Endothelial cell of umbilical vein (primary cell): ENCODE data around the gene TMEM19. TPM values are rescaled to one million over a fixed set of nuclear protein-coding genes. Genes with fewer than 3 reads are reported as not detected.

ENCODE experiments used
- BruUV-seq: library from RNA; stranded (reverse); fragments of 400-500 nt; replicated peaks from 2 replicates; lab custom pipeline; 2021; lab: Mats Ljungman, UMichigan
- CTCF ChIA-PET: fragments of 300-600, 350-600 bp; sonication (Branson Sonifier 250); formaldehyde crosslinking; loops from one replicate; lab custom pipeline; 2021; ENCODE audit warnings: antibody characterized with exemption, inconsistent platforms; lab: Charles Lee
- POLR2A ChIA-PET: fragments of 300-600, 350-600 bp; sonication (Branson Sonifier 250); formaldehyde crosslinking; loops from one replicate; lab custom pipeline; 2021; ENCODE audit warnings: antibody characterized with exemption, inconsistent platforms; lab: Charles Lee
- DNase-seq: peaks from one replicate; pipeline ENCODE4 v3.0.0-alpha.2; 2011; ENCODE audit warnings: low read depth, low spot score
- FAIRE-seq: peaks from 2 replicates; lab custom pipeline; 2011; peaks lifted over from hg19 to GRCh38; lab: Jason Lieb, UNC
- H2AFZ ChIP-seq: 2 replicates; pipeline ENCODE4 v1.6.0; 2012; ENCODE audit warnings: low read depth, low read length, control low read depth, inconsistent platforms
- H3K27ac ChIP-seq: 2 replicates; pipeline ENCODE4 v1.5.1; 2011; ENCODE audit warnings: low read depth, mild to moderate bottlenecking, control low read depth, low read length, moderate library complexity; ENCODE audit not compliant: insufficient read depth
- H3K27me3 ChIP-seq, 2 experiments: 2 replicates each; pipeline versions ENCODE4 v1.6.0 to v1.6.1; 2011; ENCODE audit warnings: low read length in 2 of 2, mixed read lengths in 1 of 2; ENCODE audit not compliant: control insufficient read depth in 2 of 2, insufficient read depth in 2 of 2
- H3K36me3 ChIP-seq, 2 experiments: 2 replicates in 1 of 2; 3 replicates in 1 of 2; pipeline ENCODE4 v1.5.1; 2011; ENCODE audit warnings: low read length in 2 of 2, mild to moderate bottlenecking in 1 of 2, moderate library complexity in 1 of 2; ENCODE audit not compliant: control insufficient read depth in 2 of 2, insufficient read depth in 2 of 2; ENCODE audit errors: extremely low read depth in 1 of 2
- H3K4me1 ChIP-seq: 3 replicates; pipeline ENCODE4 v1.5.1; 2011; ENCODE audit warnings: mild to moderate bottlenecking, low read length; ENCODE audit not compliant: control insufficient read depth, insufficient read depth; ENCODE audit errors: extremely low read depth
- H3K4me2 ChIP-seq: 2 replicates; pipeline ENCODE4 v1.6.1; 2011; ENCODE audit warnings: low read length, control low read depth, mixed read lengths; ENCODE audit not compliant: insufficient read depth
- H3K4me3 ChIP-seq, 3 experiments: fragments of 200-600 bp in 1 of 3; sonication (generic), shearing (Covaris generic) in 1 of 3; replicated peaks in 1 of 3; 2 replicates each; pipeline ENCODE4 v1.5.1; 2011 to 2016; ENCODE audit warnings: control low read depth in 3 of 3, low read length in 3 of 3, mild to moderate bottlenecking in 2 of 3, inconsistent platforms in 1 of 3, low read depth in 1 of 3, moderate library complexity in 1 of 3; ENCODE audit not compliant: insufficient read depth in 1 of 3
- H3K79me2 ChIP-seq: 2 replicates; pipeline ENCODE4 v1.6.0; 2012; ENCODE audit warnings: low read length, inconsistent platforms; ENCODE audit not compliant: control insufficient read depth, insufficient read depth
- H3K9ac ChIP-seq: replicated peaks from 2 replicates; pipeline ENCODE3; 2011; ENCODE audit warnings: low read length, control low read depth; ENCODE audit not compliant: insufficient read depth; ENCODE audit errors: extremely low read depth
- H3K9me1 ChIP-seq: replicated peaks from 3 replicates; pipeline ENCODE4 v1.6.0; 2011; ENCODE audit warnings: mild to moderate bottlenecking, low read length; ENCODE audit not compliant: control insufficient read depth, insufficient read depth; ENCODE audit errors: extremely low read depth
- H3K9me3 ChIP-seq: replicated peaks from 2 replicates; pipeline ENCODE4 v1.5.1; 2012; ENCODE audit warnings: low read length, inconsistent platforms; ENCODE audit not compliant: control insufficient read depth, insufficient read depth
- H4K20me1 ChIP-seq: replicated peaks from 2 replicates; pipeline ENCODE3; 2011; ENCODE audit warnings: mild to moderate bottlenecking, low read length; ENCODE audit not compliant: control insufficient read depth, insufficient read depth; ENCODE audit errors: extremely low read depth
- CTCF ChIP-seq, 2 donors: IDR thresholded peaks; 1 replicate in 1 of 2; 2 replicates in 1 of 2; pipeline ENCODE4 v1.5.1; 2011; ENCODE audit warnings: low read length in 2 of 2, mild to moderate bottlenecking in 2 of 2, moderate library complexity in 2 of 2, control low read depth in 1 of 2, inconsistent platforms in 1 of 2, low read depth in 1 of 2; ENCODE audit not compliant: insufficient read depth in 1 of 2; ENCODE audit errors: extremely low read depth in 1 of 2
- EZH2 ChIP-seq: IDR thresholded peaks from 2 replicates; pipeline ENCODE4 v1.6.1; 2012; ENCODE audit warnings: borderline replicate concordance, low read depth, mild to moderate bottlenecking, moderate library complexity, low read length, inconsistent platforms; ENCODE audit not compliant: severe bottlenecking
- FOS ChIP-seq: IDR thresholded peaks from 2 replicates; pipeline ENCODE4 v1.6.1; 2011; ENCODE audit warnings: mild to moderate bottlenecking, low read length, moderate library complexity, borderline replicate concordance; ENCODE audit not compliant: insufficient read depth
- GATA2 ChIP-seq: IDR thresholded peaks from 2 replicates; pipeline ENCODE4 v1.7.0; 2011; ENCODE audit warnings: low read depth, mild to moderate bottlenecking, moderate library complexity, mixed read lengths, low read length; ENCODE audit not compliant: insufficient read length, insufficient read depth
- JUN ChIP-seq: IDR thresholded peaks from 2 replicates; pipeline ENCODE4 v1.6.1; 2011; ENCODE audit warnings: borderline replicate concordance, low read depth; ENCODE audit not compliant: insufficient read length, insufficient read depth
- MYC ChIP-seq: IDR thresholded peaks from one replicate; pipeline ENCODE4 v1.6.1; 2011; ENCODE audit warnings: mild to moderate bottlenecking, low read depth, low read length
- POLR2A ChIP-seq: IDR thresholded peaks from 2 replicates; pipeline ENCODE4 v1.6.1; 2012; ENCODE audit warnings: low read depth, mild to moderate bottlenecking, control low read depth, low read length
- POLR2AphosphoS5 ChIP-seq: IDR thresholded peaks from 2 replicates; pipeline ENCODE4 v1.6.1; 2012; ENCODE audit warnings: low read depth, mild to moderate bottlenecking, control low read depth, low read length, moderate library complexity; ENCODE audit not compliant: insufficient read depth
- dilution Hi-C: fragments of 300-500 bp; cut with MboI; formaldehyde crosslinking; loops from one replicate; pipeline ENCODE4 v1.15.0; 2019; ENCODE audit warnings: low sequenced_read_pairs; ENCODE audit not compliant: extremely low pct_ligation_motif_present
- intact Hi-C: fragments of 100-400 bp; cut with micrococcal nuclease; formaldehyde crosslinking; loops from one replicate; pipeline ENCODE4 v1.10.0; 2022
- polyA plus RNA-seq, 4 experiments: library from polyadenylated mRNA; depleted of rRNA in 3 of 4; stranded (reverse) in 3 of 4; unstranded in 1 of 4; fragments of >200 nt; gene quantifications; 2 replicates each; pipeline versions ENCODE4 v1.2.1 to v1.2.3, GENCODE V29; 2011 to 2012; ENCODE audit warnings: missing spikeins in 1 of 4
- total RNA-seq: library from RNA; stranded (reverse); gene quantifications from 2 replicates; pipeline ENCODE4 v1.2.3, GENCODE V29; 2021
- TF ChIP-seq, protein P1 (sequence below): IDR thresholded peaks from 2 replicates; pipeline ENCODE4 v1.6.1; 2011; ENCODE audit not compliant: insufficient read depth, insufficient read length

TMEM19 gene
- total and polyA plus RNA-seq, 2 donors (not counting 3 experiments of a cell fraction or from before 2014, with no cell fraction given) = 20.4 to 23.8 TPM

GRCh38 chr12:71661977-71662530 is 23.8 kb upstream of the TMEM19 start:
- Histone ChIP-seq H3K9me1 (no peaks in the 10 kb centered on the region), H3K4me1 (peaks cover 17% of the 10 kb centered on the region), H3K9ac (peak overlapping the region; percentile 75), H3K9me3 (no peaks in the 10 kb centered on the region), H3K36me3 (peaks cover 1 to 10% of the 10 kb centered on the region in 2 experiments), H3K27ac (peak overlapping the region; percentile 56), H3K4me3 (peak overlapping the region; percentile 81 to 98 (median 92)), H3K79me2 (peaks cover 69% of the 10 kb centered on the region), H3K27me3 (no peaks in the 10 kb centered on the region), H2AFZ (no peak overlapping the region), H3K4me2 (peak overlapping the region; percentile 98), H4K20me1 (no peaks in the 10 kb centered on the region)
- peak; percentile 54 for DNase-seq
- dilution Hi-C loops = no loop called here
- FAIRE-seq = no peak
- CTCF ChIA-PET = interaction anchor here (1.6 to 4.3 kb wide), 3 partner anchors 24 to 35 kb away, joined by 8 to 36 read pairs (median 33); partner anchors contain the start of gene TMEM19
- BruUV-seq = TSS peak; percentile 23
- POLR2A ChIA-PET = interaction anchor here (0.7 kb wide), 1 partner anchor 42 kb away, joined by 11 read pairs; no protein-coding TSS in a partner anchor
- intact Hi-C loops = loop anchor here (2.0 kb wide), 2 partner anchors 23 to 85 kb away; no protein-coding TSS in a partner anchor
- TF ChIP-seq POLR2AphosphoS5 = no peak
- TF ChIP-seq CTCF (IDR thresholded peaks at IDR 0.05; ENCODE audit: extremely low read depth in 1 of 2, insufficient read depth in 1 of 2, low read depth in 1 of 2, low read length in 2 of 2) = no peak
- TF ChIP-seq POLR2A = no peak
- TF ChIP-seq FOS = no peak
- no peak for TF ChIP-seq JUN
- TF ChIP-seq GATA2 = no peak
- TF ChIP-seq, protein P1, sequence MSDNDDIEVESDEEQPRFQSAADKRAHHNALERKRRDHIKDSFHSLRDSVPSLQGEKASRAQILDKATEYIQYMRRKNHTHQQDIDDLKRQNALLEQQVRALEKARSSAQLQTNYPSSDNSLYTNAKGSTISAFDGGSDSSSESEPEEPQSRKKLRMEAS = no peak
- no peak for TF ChIP-seq MYC
- TF ChIP-seq EZH2 = no peak
